Left lung (tissue), 10 donors: ENCODE measurements around the gene LRP4. TPM values are rescaled to one million over a fixed set of nuclear protein-coding genes. Genes with fewer than 3 reads are reported as not detected.

ENCODE experiments used
- ATAC-seq: fragments of 200-7000 bp; cut with Tn5 transposase; one replicate; pipeline ENCODE4 v1.9.1; 2020; ENCODE audit warnings: moderate library complexity
- DNase-seq, 4 donors: peaks; one replicate each; pipeline ENCODE4 v3.0.0-alpha.2; 2013 to 2020
- H3K27ac ChIP-seq, 2 donors: fragments of 200-600 bp; sonication (generic) in 1 of 2; one replicate each; pipeline versions ENCODE4 v1.5.0 to v1.8.0; 2020 to 2021
- H3K27me3 ChIP-seq, 2 donors: fragments of 200-600 bp; sonication (generic) in 1 of 2; one replicate each; pipeline versions ENCODE4 v1.5.0 to v1.8.0; 2020 to 2021
- H3K36me3 ChIP-seq, 2 donors: fragments of 200-600 bp; sonication (generic) in 1 of 2; one replicate each; pipeline versions ENCODE4 v1.5.0 to v1.8.0; 2020 to 2021
- H3K4me1 ChIP-seq, 2 donors: fragments of 200-600 bp; one replicate each; pipeline ENCODE4 v1.8.0; 2021
- H3K4me3 ChIP-seq, 2 donors: fragments of 200-600 bp; sonication (generic) in 1 of 2; one replicate each; pipeline versions ENCODE4 v1.5.0 to v1.8.0; 2020 to 2021; ENCODE audit warnings: mild to moderate bottlenecking in 1 of 2
- H3K9me3 ChIP-seq, 2 donors: fragments of 200-600 bp; sonication (generic) in 1 of 2; one replicate each; pipeline versions ENCODE4 v1.5.0 to v1.8.0; 2020 to 2021
- intact Hi-C, 2 donors: fragments of 100-400 bp; cut with DNase I; formaldehyde crosslinking; loops; one replicate each; pipeline versions ENCODE4 v1.11.2 to v1.14.2; 2022
- polyA plus RNA-seq, 6 donors: library from polyadenylated mRNA; unstranded; fragments of 120-200 nt; gene quantifications; one replicate each; pipeline ENCODE4 v1.2.1, GENCODE V29; 2013; ENCODE audit not compliant: insufficient read length in 6 of 6
- total RNA-seq, 2 donors: library from RNA; stranded (reverse); fragmentation: NEBNext Ultra II Directional; extraction: Animal tissue kit (Norgen Biotek cat#: 25700); gene quantifications; one replicate each; pipeline ENCODE4 v1.2.1, GENCODE V29; 2021
- TF ChIP-seq, protein P1 (sequence below), 2 donors: fragments of 200-600 bp; sonication (generic) in 1 of 2; IDR thresholded peaks; one replicate each; pipeline versions ENCODE4 v1.5.0 to v1.8.0; 2021; ENCODE audit warnings: antibody characterized with exemption in 2 of 2
- donor health status: DM: no; HTN: yes; CAD: no.
- donor health status: DM: no; HTN: no; CAD: no.

Gene LRP4
- total and polyA plus RNA-seq, 8 donors = 4.9 to 30.8 (median 25.6) TPM

DNA sequence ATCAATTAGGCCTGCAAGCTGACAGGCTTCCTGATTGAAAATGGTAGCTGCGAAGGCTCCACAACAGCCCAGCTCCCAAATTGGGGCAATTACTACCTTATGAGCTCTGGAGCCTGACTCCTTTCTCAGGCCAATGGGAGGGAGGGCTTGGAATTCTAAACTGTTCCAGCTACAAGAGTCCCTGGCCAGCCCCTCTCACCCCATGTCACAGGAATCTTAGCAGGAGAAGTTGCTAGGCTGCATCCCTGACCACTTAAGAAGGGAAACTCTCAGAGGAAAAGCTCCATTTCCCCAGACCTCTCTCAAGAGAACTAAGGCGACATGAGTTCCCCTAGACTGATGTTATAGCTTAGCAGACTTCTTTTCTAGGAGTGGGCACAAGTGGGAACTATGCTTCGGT lies 4.9 kb downstream of the LRP4 start:
- H3K27me3 ChIP-seq = peaks cover 15 to 73% of the 10 kb centered on the region in 2 donors
- intact Hi-C loops = no loop called here
- ATAC-seq (no peak), DNase-seq (peak in 1 of 4 donors; percentile 8)
- no peak overlapping the region for H3K27ac ChIP-seq
- no peaks in the 10 kb centered on the region for H3K36me3 ChIP-seq
- peaks cover 7 to 21% of the 10 kb centered on the region in 2 donors for H3K4me1 ChIP-seq
- TF ChIP-seq, protein P1, sequence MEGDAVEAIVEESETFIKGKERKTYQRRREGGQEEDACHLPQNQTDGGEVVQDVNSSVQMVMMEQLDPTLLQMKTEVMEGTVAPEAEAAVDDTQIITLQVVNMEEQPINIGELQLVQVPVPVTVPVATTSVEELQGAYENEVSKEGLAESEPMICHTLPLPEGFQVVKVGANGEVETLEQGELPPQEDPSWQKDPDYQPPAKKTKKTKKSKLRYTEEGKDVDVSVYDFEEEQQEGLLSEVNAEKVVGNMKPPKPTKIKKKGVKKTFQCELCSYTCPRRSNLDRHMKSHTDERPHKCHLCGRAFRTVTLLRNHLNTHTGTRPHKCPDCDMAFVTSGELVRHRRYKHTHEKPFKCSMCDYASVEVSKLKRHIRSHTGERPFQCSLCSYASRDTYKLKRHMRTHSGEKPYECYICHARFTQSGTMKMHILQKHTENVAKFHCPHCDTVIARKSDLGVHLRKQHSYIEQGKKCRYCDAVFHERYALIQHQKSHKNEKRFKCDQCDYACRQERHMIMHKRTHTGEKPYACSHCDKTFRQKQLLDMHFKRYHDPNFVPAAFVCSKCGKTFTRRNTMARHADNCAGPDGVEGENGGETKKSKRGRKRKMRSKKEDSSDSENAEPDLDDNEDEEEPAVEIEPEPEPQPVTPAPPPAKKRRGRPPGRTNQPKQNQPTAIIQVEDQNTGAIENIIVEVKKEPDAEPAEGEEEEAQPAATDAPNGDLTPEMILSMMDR (IDR thresholded peaks at IDR 0.05) = no peak
- H3K9me3 ChIP-seq = no peaks in the 10 kb centered on the region
- no peak overlapping the region for H3K4me3 ChIP-seq

DNA sequence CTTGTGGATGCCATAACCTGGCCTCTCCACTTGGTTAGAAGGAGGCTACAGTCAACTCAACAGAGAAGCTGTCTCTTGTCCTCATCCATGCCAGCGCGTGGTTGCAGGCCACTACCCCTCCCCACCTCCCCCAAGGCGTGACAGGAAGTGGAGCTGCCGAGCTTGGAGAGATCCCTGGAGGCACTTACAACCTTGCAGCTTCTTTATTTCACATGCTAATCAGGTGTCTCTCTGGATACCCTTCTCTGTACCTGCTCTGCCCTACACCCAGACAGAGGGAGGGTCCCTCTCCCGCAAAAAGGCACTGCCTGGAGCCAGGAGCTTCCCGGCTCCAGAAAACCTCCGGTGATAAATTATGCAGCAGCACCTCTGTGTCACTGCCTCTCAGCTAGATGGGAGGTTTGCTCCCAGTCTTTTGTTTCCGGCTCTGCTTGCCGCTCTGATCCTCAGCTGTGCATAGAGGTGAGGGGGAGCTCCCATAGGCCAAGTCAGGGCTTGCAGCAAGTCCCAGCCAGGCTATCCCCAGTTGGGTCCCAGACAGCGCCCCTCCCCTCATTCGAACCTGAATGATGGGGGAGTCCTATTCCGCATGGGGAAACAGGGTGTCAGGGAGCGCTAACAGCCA lies 5.7 kb downstream of the LRP4 start:
- Histone ChIP-seq H3K4me3 (no peak overlapping the region), H3K4me1 (peaks cover 7 to 15% of the 10 kb centered on the region in 2 donors), H3K36me3 (no peaks in the 10 kb centered on the region), H3K9me3 (no peaks in the 10 kb centered on the region), H3K27ac (no peak overlapping the region), H3K27me3 (peaks cover 10 to 65% of the 10 kb centered on the region in 2 donors)
- peak in 1 of 4 donors; percentile 17 for DNase-seq
- TF ChIP-seq, protein P1 (IDR thresholded peaks at IDR 0.05) = no peak
- no peak for ATAC-seq
- intact Hi-C loops = no loop called here

DNA sequence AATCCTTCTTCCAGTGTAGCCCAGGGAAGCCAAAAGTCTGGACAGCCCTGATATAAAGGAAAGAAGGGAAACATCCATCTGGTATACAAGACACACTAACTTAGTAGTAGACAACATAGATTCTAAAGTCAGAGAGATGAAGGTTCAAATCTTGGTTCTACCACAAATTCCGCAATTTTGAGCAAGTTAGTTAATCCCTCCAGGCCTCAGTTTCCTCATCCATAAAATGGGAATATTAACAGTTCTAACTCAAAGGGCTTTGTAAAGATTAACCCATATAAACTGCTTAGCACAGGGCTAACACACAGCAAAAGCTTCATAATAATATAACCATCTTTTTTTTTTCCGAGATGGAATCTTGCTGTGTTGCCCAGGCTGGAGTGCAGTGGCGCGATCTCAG lies 10.7 kb downstream of the LRP4 start:
- peaks cover 0 to 15% of the 10 kb centered on the region in 2 donors for H3K27me3 ChIP-seq
- H3K36me3 ChIP-seq = no peaks in the 10 kb centered on the region
- ATAC-seq = no peak
- H3K27ac ChIP-seq = no peak overlapping the region
- TF ChIP-seq, protein P1 (IDR thresholded peaks at IDR 0.05) = no peak
- no peaks in the 10 kb centered on the region for H3K9me3 ChIP-seq
- H3K4me1 ChIP-seq = peaks cover 0 to 5% of the 10 kb centered on the region in 2 donors
- intact Hi-C loops = no loop called here
- no peak for DNase-seq
- H3K4me3 ChIP-seq = no peak overlapping the region

DNA sequence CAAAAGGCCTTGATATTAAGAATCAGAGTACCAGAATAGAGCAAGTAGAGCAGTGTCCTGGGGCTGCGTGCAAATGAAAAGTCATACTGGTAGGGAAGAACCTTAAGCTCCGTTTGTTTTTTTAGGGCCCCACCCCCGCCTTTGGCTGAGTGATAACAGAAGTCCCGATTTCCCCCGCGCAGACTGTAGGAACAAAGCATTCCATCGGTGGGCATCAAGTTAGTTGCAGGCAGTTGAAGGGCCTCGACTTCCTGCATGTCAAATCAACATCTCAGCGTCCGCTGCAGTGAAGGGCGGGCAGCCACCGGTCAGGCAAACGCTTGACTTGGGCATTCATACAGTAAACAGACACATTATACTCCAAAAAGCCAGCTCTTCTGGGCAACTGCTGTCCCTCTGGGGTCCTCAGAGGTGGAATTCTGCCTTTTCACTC lies 11.7 kb downstream of the LRP4 start:
- no peak overlapping the region for H3K4me3 ChIP-seq
- ATAC-seq (no peak), DNase-seq (no peak)
- no peak overlapping the region for H3K27ac ChIP-seq
- intact Hi-C loops = no loop called here
- H3K9me3 ChIP-seq = no peaks in the 10 kb centered on the region
- H3K4me1 ChIP-seq = no peaks in the 10 kb centered on the region
- H3K36me3 ChIP-seq = no peaks in the 10 kb centered on the region
- TF ChIP-seq, protein P1 (IDR thresholded peaks at IDR 0.05) = no peak
- peaks cover 0 to 5% of the 10 kb centered on the region in 2 donors for H3K27me3 ChIP-seq

DNA sequence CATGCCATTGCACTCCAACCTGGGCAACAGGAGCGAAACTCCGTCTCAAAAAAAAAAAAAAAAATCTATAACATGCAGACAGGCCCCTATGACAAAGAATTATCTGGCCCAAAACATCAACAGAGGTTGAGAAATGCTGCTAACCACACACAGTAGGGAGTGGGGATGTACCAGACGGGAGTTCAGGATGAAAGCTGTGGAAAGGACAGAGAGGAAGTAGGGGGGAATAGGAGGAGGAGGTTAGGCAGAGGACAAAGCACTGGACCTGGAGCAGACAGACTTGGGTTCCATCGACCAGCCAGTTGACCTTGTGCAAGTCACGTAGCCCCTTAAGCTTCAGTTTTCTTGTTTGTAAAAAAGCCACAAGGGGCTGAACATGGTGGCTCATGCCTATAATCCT lies 12.5 kb downstream of the LRP4 start:
- no peaks in the 10 kb centered on the region for H3K4me1 ChIP-seq
- no peak for DNase-seq
- H3K27ac ChIP-seq = no peak overlapping the region
- ATAC-seq = no peak
- intact Hi-C loops = no loop called here
- H3K9me3 ChIP-seq = no peaks in the 10 kb centered on the region
- TF ChIP-seq, protein P1 (IDR thresholded peaks at IDR 0.05) = no peak
- no peaks in the 10 kb centered on the region for H3K36me3 ChIP-seq
- no peak overlapping the region for H3K4me3 ChIP-seq
- H3K27me3 ChIP-seq = no peaks in the 10 kb centered on the region
